Measurements from ENCODE around the gene PHLDA1. TPM values are rescaled to one million over a fixed set of nuclear protein-coding genes. Genes with fewer than 3 reads are reported as not detected.

Gene PHLDA1
- total RNA-seq, 2 donors from 2014 or later = 8.8 to 11.8 TPM

DNA sequence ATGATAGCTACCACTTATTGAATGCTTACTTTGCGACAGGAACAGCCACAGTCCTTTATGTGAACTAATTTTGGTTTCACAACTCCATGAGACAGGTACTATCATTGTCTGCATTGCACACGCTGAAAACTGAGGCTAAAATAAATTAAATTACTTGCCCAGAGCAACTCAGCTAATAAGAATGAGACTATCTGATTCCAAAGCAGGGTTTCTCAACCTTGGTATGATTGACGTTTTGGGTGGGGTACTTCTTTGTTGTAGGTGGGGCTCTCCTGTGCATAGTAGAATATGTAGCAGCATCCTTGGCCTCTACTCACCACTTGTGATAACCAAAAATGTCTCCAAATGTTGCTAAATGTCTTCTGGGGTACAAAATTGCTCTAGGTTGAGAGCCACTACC lies 9.1 kb downstream of the PHLDA1 start:
- no peaks in the 10 kb centered on the region for H3K27me3 ChIP-seq (replicated peaks; ENCODE audit: insufficient read depth)
- no peak overlapping the region for H3K27ac ChIP-seq
- no peaks in the 10 kb centered on the region for H3K4me1 ChIP-seq (replicated peaks)
- H3K4me3 ChIP-seq = no peak overlapping the region
- intact Hi-C loops (cut with DNase I) = no loop called here
- WGBS = 96% methylated on average over 3 of the region's 3 CpGs
- DNase-seq (ENCODE audit: low spot score) = no peak
- H3K36me3 ChIP-seq = no peaks in the 10 kb centered on the region
- TF ChIP-seq POLR2AphosphoS5 (IDR thresholded peaks at IDR 0.05) = no peak
- no peak for TF ChIP-seq CTCF (IDR thresholded peaks at IDR 0.05)
- TF ChIP-seq POLR2A (IDR thresholded peaks at IDR 0.05) = no peak
- H3K9me3 ChIP-seq = no peaks in the 10 kb centered on the region

- H3K36me3 ChIP-seq = no peaks in the 10 kb centered on the region
- intact Hi-C loops (cut with DNase I) = no loop called here
- WGBS = 40% methylated on average over 15 of the region's 15 CpGs
- DNase-seq (ENCODE audit: low spot score) = no peak
- H3K27me3 ChIP-seq (replicated peaks; ENCODE audit: insufficient read depth) = no peaks in the 10 kb centered on the region
- no peak for TF ChIP-seq CTCF (IDR thresholded peaks at IDR 0.05)
- no peak for TF ChIP-seq POLR2A (IDR thresholded peaks at IDR 0.05)
- peak; percentile 28 for TF ChIP-seq POLR2AphosphoS5 (IDR thresholded peaks at IDR 0.05)
- H3K4me1 ChIP-seq (replicated peaks) = no peaks in the 10 kb centered on the region
- H3K9me3 ChIP-seq = no peaks in the 10 kb centered on the region
- H3K4me3 ChIP-seq = no peak overlapping the region
- H3K27ac ChIP-seq = peak overlapping the region in 1 of 2 donors; percentile 35
Measured at GRCh38 chr12:76020731-76021672, 10.6 kb downstream of the PHLDA1 start.

DNA sequence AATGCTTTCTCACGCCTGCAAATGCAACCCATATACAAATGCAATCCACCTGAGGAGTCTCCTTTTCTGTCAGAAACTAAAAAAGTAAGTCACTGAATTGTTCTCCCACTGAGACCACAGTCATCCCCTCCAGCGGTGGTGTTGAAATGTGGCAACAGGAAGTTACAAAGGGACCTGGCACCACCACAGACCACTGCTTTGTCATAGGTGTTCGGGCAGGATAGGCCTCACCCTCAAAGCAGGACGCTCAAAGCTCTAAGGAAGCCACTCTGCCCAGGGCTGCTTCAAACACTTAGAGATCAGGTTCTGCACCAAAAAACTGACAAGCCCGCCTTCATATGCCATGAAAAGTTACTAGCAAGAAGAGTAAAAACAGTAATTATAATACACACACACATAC lies 11.3 kb downstream of the PHLDA1 start:
- 50% methylated on average over 5 of the region's 5 CpGs for WGBS
- intact Hi-C loops (cut with DNase I) = no loop called here
- H3K36me3 ChIP-seq = no peaks in the 10 kb centered on the region
- no peak overlapping the region for H3K4me3 ChIP-seq
- H3K4me1 ChIP-seq (replicated peaks) = no peaks in the 10 kb centered on the region
- TF ChIP-seq CTCF (IDR thresholded peaks at IDR 0.05) (no peak), POLR2AphosphoS5 (IDR thresholded peaks at IDR 0.05) (no peak), POLR2A (IDR thresholded peaks at IDR 0.05) (no peak)
- peak overlapping the region in 1 of 2 donors; percentile 35 for H3K27ac ChIP-seq
- H3K9me3 ChIP-seq = no peaks in the 10 kb centered on the region
- DNase-seq (ENCODE audit: low spot score) = peak; percentile 14
- H3K27me3 ChIP-seq (replicated peaks; ENCODE audit: insufficient read depth) = no peaks in the 10 kb centered on the region

GRCh38 chr12:76018672-76019071 lies 12.9 kb downstream of the PHLDA1 start:
- no peak overlapping the region for H3K27ac ChIP-seq
- H3K4me3 ChIP-seq = no peak overlapping the region
- 61% methylated on average over 1 of the region's 1 CpG for WGBS
- no peaks in the 10 kb centered on the region for H3K36me3 ChIP-seq
- DNase-seq (ENCODE audit: low spot score) = no peak
- H3K27me3 ChIP-seq (replicated peaks; ENCODE audit: insufficient read depth) = no peaks in the 10 kb centered on the region
- TF ChIP-seq POLR2A (IDR thresholded peaks at IDR 0.05) (no peak), POLR2AphosphoS5 (IDR thresholded peaks at IDR 0.05) (no peak), CTCF (IDR thresholded peaks at IDR 0.05) (no peak)
- no peaks in the 10 kb centered on the region for H3K9me3 ChIP-seq
- no peaks in the 10 kb centered on the region for H3K4me1 ChIP-seq (replicated peaks)
- intact Hi-C loops (cut with DNase I) = no loop called here

DNA sequence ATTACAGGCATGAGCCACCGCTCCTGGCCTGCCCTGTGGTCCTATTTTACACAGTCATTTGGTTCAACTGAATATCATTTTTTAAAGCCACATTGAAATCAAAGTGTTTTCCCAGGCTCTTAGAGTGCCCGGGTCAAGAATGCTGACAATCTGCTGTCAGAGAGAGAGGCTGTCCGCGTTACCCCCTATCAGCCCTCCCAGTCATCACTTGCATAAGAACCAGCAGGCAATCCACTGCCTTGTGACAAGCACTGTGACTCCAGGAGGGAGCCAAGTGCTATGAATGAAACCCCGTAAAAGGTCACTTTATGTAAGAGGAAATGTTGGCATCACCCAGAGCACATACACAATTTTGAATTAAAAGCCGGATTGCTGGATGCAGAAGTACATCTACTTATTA lies 13.5 kb downstream of the PHLDA1 start:
- intact Hi-C loops (cut with DNase I) = no loop called here
- no peak overlapping the region for H3K27ac ChIP-seq
- no peak overlapping the region for H3K4me3 ChIP-seq
- no peak for TF ChIP-seq POLR2A (IDR thresholded peaks at IDR 0.05)
- TF ChIP-seq POLR2AphosphoS5 (IDR thresholded peaks at IDR 0.05) = no peak
- no peak for TF ChIP-seq CTCF (IDR thresholded peaks at IDR 0.05)
- no peaks in the 10 kb centered on the region for H3K4me1 ChIP-seq (replicated peaks)
- no peaks in the 10 kb centered on the region for H3K27me3 ChIP-seq (replicated peaks; ENCODE audit: insufficient read depth)
- H3K36me3 ChIP-seq = no peaks in the 10 kb centered on the region
- no peaks in the 10 kb centered on the region for H3K9me3 ChIP-seq
- 56% methylated on average over 6 of the region's 6 CpGs for WGBS
- no peak for DNase-seq (ENCODE audit: low spot score)

All from prostate gland (tissue), 2 donors.